ENCODE data around the gene ALDH1A1. TPM values are rescaled to one million over a fixed set of nuclear protein-coding genes. Genes with fewer than 3 reads are reported as not detected.

Gene ALDH1A1
- total and polyA plus RNA-seq, 9 of the 15 experiments (the other 6 are each of a cell fraction or from before 2014, with no cell fraction given): 1.8 to 86.3 (median 24.4) TPM

DNA sequence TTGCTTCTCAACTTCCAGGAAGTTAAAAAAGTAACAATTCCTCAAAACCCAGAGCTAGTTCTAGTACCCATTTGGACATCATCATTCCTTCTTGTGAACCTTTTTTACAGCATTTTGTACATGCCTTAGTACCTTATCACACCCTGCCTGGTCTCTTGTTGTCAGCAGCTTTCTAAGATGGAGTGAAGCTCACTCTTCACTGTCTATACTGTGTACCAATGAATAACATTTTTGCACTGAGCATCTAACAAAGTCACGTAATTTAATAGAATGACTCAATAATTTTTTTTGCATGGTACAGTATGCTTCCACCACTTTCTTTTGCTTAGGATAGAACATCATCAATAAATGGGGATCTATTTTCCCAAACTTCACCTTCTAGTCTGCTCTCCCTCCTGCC is 29.8 kb downstream of the ALDH1A1 start (continued):
- TF ChIP-seq, protein P1, sequence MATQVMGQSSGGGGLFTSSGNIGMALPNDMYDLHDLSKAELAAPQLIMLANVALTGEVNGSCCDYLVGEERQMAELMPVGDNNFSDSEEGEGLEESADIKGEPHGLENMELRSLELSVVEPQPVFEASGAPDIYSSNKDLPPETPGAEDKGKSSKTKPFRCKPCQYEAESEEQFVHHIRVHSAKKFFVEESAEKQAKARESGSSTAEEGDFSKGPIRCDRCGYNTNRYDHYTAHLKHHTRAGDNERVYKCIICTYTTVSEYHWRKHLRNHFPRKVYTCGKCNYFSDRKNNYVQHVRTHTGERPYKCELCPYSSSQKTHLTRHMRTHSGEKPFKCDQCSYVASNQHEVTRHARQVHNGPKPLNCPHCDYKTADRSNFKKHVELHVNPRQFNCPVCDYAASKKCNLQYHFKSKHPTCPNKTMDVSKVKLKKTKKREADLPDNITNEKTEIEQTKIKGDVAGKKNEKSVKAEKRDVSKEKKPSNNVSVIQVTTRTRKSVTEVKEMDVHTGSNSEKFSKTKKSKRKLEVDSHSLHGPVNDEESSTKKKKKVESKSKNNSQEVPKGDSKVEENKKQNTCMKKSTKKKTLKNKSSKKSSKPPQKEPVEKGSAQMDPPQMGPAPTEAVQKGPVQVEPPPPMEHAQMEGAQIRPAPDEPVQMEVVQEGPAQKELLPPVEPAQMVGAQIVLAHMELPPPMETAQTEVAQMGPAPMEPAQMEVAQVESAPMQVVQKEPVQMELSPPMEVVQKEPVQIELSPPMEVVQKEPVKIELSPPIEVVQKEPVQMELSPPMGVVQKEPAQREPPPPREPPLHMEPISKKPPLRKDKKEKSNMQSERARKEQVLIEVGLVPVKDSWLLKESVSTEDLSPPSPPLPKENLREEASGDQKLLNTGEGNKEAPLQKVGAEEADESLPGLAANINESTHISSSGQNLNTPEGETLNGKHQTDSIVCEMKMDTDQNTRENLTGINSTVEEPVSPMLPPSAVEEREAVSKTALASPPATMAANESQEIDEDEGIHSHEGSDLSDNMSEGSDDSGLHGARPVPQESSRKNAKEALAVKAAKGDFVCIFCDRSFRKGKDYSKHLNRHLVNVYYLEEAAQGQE (IDR thresholded peaks at IDR 0.05; ENCODE audit: borderline replicate concordance): no peak
- TF ChIP-seq, protein P1 (CRISPR knock-in tag; IDR thresholded peaks at IDR 0.05; ENCODE audit: low read depth): no peak
- TF ChIP-seq FOSL1 (tag; conservative IDR thresholded peaks at IDR 0.05) (no peak), KDM2B (CRISPR knock-in tag; IDR thresholded peaks at IDR 0.05) (no peak), ZNF263 (CRISPR knock-in tag; IDR thresholded peaks at IDR 0.05; ENCODE audit: borderline replicate concordance) (no peak), RFX7 (CRISPR knock-in tag; IDR thresholded peaks at IDR 0.05) (no peak), NCOA2 (IDR thresholded peaks at IDR 0.05; ENCODE audit: partially characterized antibody in 2 of 2) (no peak), ZNF644 (tag; IDR thresholded peaks at IDR 0.05; ENCODE audit: low read depth) (no peak), PRMT5 (CRISPR knock-in tag; IDR thresholded peaks at IDR 0.05) (no peak)
- TF ChIP-seq, protein P2, sequence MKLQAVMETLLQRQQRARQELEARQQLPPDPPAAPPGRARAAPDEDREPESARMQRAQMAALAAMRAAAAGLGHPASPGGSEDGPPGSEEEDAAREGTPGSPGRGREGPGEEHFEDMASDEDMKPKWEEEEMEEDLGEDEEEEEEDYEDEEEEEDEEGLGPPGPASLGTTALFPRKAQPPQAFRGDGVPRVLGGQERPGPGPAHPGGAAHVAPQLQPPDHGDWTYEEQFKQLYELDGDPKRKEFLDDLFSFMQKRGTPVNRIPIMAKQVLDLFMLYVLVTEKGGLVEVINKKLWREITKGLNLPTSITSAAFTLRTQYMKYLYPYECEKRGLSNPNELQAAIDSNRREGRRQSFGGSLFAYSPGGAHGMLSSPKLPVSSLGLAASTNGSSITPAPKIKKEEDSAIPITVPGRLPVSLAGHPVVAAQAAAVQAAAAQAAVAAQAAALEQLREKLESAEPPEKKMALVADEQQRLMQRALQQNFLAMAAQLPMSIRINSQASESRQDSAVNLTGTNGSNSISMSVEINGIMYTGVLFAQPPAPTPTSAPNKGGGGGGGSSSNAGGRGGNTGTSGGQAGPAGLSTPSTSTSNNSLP (IDR thresholded peaks at IDR 0.05; ENCODE audit: borderline replicate concordance, low read depth, low read length): no peak
- TF ChIP-seq, protein P3, sequence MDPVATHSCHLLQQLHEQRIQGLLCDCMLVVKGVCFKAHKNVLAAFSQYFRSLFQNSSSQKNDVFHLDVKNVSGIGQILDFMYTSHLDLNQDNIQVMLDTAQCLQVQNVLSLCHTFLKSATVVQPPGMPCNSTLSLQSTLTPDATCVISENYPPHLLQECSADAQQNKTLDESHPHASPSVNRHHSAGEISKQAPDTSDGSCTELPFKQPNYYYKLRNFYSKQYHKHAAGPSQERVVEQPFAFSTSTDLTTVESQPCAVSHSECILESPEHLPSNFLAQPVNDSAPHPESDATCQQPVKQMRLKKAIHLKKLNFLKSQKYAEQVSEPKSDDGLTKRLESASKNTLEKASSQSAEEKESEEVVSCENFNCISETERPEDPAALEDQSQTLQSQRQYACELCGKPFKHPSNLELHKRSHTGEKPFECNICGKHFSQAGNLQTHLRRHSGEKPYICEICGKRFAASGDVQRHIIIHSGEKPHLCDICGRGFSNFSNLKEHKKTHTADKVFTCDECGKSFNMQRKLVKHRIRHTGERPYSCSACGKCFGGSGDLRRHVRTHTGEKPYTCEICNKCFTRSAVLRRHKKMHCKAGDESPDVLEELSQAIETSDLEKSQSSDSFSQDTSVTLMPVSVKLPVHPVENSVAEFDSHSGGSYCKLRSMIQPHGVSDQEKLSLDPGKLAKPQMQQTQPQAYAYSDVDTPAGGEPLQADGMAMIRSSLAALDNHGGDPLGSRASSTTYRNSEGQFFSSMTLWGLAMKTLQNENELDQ (CRISPR knock-in tag; IDR thresholded peaks at IDR 0.05; ENCODE audit: borderline replicate concordance): no peak
